Neural cell (in vitro differentiated cells): Measurements from ENCODE around the gene RRP15. TPM values are rescaled to one million over a fixed set of nuclear protein-coding genes. Genes with fewer than 3 reads are reported as not detected.

Experiments used
- H2AFZ ChIP-seq: fragments of 200-600, 300-800 bp; sonication (generic), shearing (Covaris generic); 2 replicates; pipeline ENCODE4 v1.6.0; 2014; ENCODE audit warnings: low read depth, mild to moderate bottlenecking, antibody characterized with exemption, low read length, moderate library complexity
- H3F3A ChIP-seq: fragments of 200-600 bp; shearing (Covaris generic); 2 replicates; pipeline ENCODE4 v1.6.1; 2016; ENCODE audit warnings: mild to moderate bottlenecking, moderate library complexity, mixed read lengths, antibody characterized with exemption, low read length; ENCODE audit not compliant: insufficient read depth, poor library complexity, severe bottlenecking
- H3K27ac ChIP-seq: fragments of 200-600, 300-800 bp; sonication (generic), shearing (Covaris generic); 2 replicates; pipeline ENCODE4 v1.5.1; 2014; ENCODE audit warnings: mild to moderate bottlenecking, low read length, moderate library complexity
- H3K27me3 ChIP-seq: fragments of 300-800, 200-600 bp; sonication (generic), shearing (Covaris generic); 2 replicates; pipeline ENCODE4 v1.6.0; 2014; ENCODE audit warnings: mild to moderate bottlenecking, low read depth, low read length, moderate library complexity; ENCODE audit not compliant: insufficient read depth
- H3K36me3 ChIP-seq: fragments of 300-800, 200-600 bp; sonication (generic), shearing (Covaris generic); 2 replicates; pipeline ENCODE4 v1.5.1; 2014; ENCODE audit warnings: mild to moderate bottlenecking, antibody characterized with exemption, low read length, moderate library complexity; ENCODE audit not compliant: insufficient read depth
- H3K4me2 ChIP-seq: fragments of 300-800, 200-600 bp; sonication (generic), shearing (Covaris generic); 2 replicates; pipeline ENCODE4 v1.6.0; 2014; ENCODE audit warnings: mild to moderate bottlenecking, low read length
- H3K4me3 ChIP-seq: fragments of 300-800, 200-600 bp; sonication (generic), shearing (Covaris generic); 2 replicates; pipeline ENCODE4 v1.5.1; 2014; ENCODE audit warnings: mild to moderate bottlenecking, low read length, moderate library complexity
- H3K79me2 ChIP-seq: fragments of 200-600 bp; shearing (Covaris generic); replicated peaks from 2 replicates; pipeline ENCODE4 v1.6.0; 2014; ENCODE audit warnings: mild to moderate bottlenecking, low read length, moderate library complexity; ENCODE audit not compliant: insufficient read depth
- H3K9ac ChIP-seq: fragments of 300-800, 200-600 bp; sonication (generic), shearing (Covaris generic); 2 replicates; pipeline ENCODE4 v1.6.1; 2016; ENCODE audit warnings: mild to moderate bottlenecking, low read length, mixed read lengths
- H3K9me2 ChIP-seq: fragments of 200-600 bp; shearing (Covaris generic); 2 replicates; pipeline ENCODE4 v1.6.1; 2016; ENCODE audit warnings: mild to moderate bottlenecking, low read length, mixed read lengths; ENCODE audit not compliant: insufficient read depth
- H3K9me3 ChIP-seq: fragments of 200-600, 300-800 bp; sonication (generic), shearing (Covaris generic); 2 replicates; pipeline ENCODE4 v1.6.1; 2016; ENCODE audit warnings: mild to moderate bottlenecking, mixed run types, low read length, moderate library complexity, mixed read lengths
- H4K20me1 ChIP-seq: fragments of 200-600 bp; shearing (Covaris generic); 2 replicates; pipeline ENCODE4 v1.6.1; 2016; ENCODE audit warnings: mild to moderate bottlenecking, mixed run types; ENCODE audit not compliant: insufficient read depth
- EP300 ChIP-seq: fragments of 450-650 bp; conservative IDR thresholded peaks from 2 replicates; pipeline ENCODE4 v1.6.1; 2014; ENCODE audit warnings: antibody characterized with exemption, mild to moderate bottlenecking, moderate library complexity; ENCODE audit not compliant: poor library complexity, severe bottlenecking
- EZH2 ChIP-seq: fragments of 200-600, 300-800 bp; shearing (Covaris generic), sonication (generic); IDR thresholded peaks from 2 replicates; pipeline ENCODE4 v1.6.1; 2014; ENCODE audit warnings: antibody characterized with exemption, low read length, borderline replicate concordance, mild to moderate bottlenecking; ENCODE audit not compliant: insufficient read depth, poor library complexity, severe bottlenecking
- MXI1 ChIP-seq: fragments of 450-650 bp; conservative IDR thresholded peaks from 2 replicates; pipeline ENCODE4 v1.6.1; 2014; ENCODE audit warnings: antibody characterized with exemption, mild to moderate bottlenecking; ENCODE audit not compliant: poor library complexity, severe bottlenecking
- POLR2AphosphoS5 ChIP-seq: IDR thresholded peaks from 2 replicates; pipeline ENCODE4 v1.6.1; 2012
- RAD21 ChIP-seq: fragments of 450-650 bp; conservative IDR thresholded peaks from 2 replicates; pipeline ENCODE4 v1.6.1; 2014; ENCODE audit warnings: antibody characterized with exemption, mild to moderate bottlenecking, moderate library complexity
- SMC3 ChIP-seq: fragments of 450-650 bp; conservative IDR thresholded peaks from 2 replicates; pipeline ENCODE4 v1.6.1; 2014; ENCODE audit warnings: antibody characterized with exemption, mild to moderate bottlenecking, moderate library complexity; ENCODE audit not compliant: poor library complexity
- TAF1 ChIP-seq: IDR thresholded peaks from 2 replicates; pipeline ENCODE4 v1.6.1; 2012; ENCODE audit warnings: low read depth
- polyA plus RNA-seq: library from polyadenylated mRNA; depleted of rRNA; stranded (reverse); fragments of >200 nt; gene quantifications from 2 replicates; pipeline ENCODE4 v1.2.3, GENCODE V29; 2014
- TF ChIP-seq, protein P1 (sequence below): IDR thresholded peaks from 2 replicates; pipeline ENCODE4 v1.6.1; 2012; ENCODE audit warnings: borderline replicate concordance
- TF ChIP-seq, protein P2 (sequence below): fragments of 450-650 bp; IDR thresholded peaks from 2 replicates; pipeline ENCODE4 v1.5.1; 2014; ENCODE audit warnings: antibody characterized with exemption, mild to moderate bottlenecking, moderate library complexity; ENCODE audit not compliant: poor library complexity, severe bottlenecking

The RRP15 gene
- polyA plus RNA-seq, 1 donor from 2014 or later = 5.4 TPM

DNA sequence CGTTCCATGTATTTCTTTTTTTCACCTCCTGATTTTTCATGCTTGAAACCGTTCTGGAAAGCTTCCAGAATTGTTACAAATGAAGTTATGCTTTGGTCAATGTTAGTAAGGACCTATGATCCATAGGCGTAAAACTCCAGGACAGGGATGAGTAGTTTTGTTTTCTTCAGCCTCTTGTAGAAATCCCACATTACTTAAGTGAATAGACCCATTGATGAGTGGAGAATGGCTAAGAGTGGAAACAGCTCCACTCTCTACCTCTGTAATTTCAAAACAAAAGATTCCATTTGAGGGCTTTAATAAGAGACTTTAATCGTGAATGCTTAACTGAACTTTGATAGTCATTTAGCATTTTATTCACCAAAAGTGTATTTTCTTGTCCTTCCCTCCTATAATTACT, 57.0 kb downstream of the RRP15 start:
- no peaks in the 10 kb centered on the region for H3F3A ChIP-seq
- H3K4me3 ChIP-seq = no peak overlapping the region
- no peak overlapping the region for H3K27ac ChIP-seq
- H3K9me2 ChIP-seq = no peaks in the 10 kb centered on the region
- no peaks in the 10 kb centered on the region for H3K36me3 ChIP-seq
- no peaks in the 10 kb centered on the region for H4K20me1 ChIP-seq
- H3K9me3 ChIP-seq = no peaks in the 10 kb centered on the region
- H3K9ac ChIP-seq = no peak overlapping the region
- no peak for TF ChIP-seq RAD21
- no peak for TF ChIP-seq EZH2
- TF ChIP-seq POLR2AphosphoS5 = no peak
- no peak for TF ChIP-seq TAF1
- TF ChIP-seq, protein P1, sequence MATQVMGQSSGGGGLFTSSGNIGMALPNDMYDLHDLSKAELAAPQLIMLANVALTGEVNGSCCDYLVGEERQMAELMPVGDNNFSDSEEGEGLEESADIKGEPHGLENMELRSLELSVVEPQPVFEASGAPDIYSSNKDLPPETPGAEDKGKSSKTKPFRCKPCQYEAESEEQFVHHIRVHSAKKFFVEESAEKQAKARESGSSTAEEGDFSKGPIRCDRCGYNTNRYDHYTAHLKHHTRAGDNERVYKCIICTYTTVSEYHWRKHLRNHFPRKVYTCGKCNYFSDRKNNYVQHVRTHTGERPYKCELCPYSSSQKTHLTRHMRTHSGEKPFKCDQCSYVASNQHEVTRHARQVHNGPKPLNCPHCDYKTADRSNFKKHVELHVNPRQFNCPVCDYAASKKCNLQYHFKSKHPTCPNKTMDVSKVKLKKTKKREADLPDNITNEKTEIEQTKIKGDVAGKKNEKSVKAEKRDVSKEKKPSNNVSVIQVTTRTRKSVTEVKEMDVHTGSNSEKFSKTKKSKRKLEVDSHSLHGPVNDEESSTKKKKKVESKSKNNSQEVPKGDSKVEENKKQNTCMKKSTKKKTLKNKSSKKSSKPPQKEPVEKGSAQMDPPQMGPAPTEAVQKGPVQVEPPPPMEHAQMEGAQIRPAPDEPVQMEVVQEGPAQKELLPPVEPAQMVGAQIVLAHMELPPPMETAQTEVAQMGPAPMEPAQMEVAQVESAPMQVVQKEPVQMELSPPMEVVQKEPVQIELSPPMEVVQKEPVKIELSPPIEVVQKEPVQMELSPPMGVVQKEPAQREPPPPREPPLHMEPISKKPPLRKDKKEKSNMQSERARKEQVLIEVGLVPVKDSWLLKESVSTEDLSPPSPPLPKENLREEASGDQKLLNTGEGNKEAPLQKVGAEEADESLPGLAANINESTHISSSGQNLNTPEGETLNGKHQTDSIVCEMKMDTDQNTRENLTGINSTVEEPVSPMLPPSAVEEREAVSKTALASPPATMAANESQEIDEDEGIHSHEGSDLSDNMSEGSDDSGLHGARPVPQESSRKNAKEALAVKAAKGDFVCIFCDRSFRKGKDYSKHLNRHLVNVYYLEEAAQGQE = no peak
- no peak for TF ChIP-seq MXI1
- no peaks in the 10 kb centered on the region for H3K79me2 ChIP-seq
- peaks cover 18% of the 10 kb centered on the region for H3K27me3 ChIP-seq
- H2AFZ ChIP-seq = no peak overlapping the region
- H3K4me2 ChIP-seq = no peak overlapping the region

DNA sequence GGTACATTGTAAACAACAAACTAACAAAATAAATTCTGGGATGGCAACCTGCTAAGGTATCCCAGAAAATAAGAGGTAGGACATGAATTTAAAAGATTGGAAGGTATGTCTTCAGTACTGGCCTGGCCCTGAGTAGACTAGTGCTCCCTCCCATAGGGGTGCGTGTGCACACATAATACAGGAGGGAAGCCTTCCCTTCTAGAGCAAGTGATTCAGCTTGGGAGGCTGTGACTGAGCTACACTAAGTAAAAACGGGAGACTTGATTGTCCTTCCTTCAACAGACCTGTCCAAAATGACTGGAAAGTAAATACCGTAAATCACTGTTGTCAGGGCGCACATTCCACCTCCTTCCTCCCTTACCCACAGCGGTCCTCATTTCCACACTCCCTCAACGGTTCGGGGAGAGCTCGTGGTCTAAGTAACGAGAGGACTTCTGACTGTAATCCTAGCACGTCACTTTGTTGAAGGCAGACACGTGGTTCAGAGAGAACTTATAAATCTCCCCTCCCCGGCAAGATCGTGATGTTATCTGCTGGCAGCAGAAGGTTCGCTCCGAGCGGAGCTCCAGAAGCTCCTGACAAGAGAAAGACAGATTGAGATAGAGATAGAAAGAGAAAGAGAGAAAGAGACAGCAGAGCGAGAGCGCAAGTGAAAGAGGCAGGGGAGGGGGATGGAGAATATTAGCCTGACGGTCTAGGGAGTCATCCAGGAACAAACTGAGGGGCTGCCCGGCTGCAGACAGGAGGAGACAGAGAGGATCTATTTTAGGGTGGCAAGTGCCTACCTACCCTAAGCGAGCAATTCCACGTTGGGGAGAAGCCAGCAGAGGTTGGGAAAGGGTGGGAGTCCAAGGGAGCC, 60.0 kb downstream of the RRP15 start, which contains the start of gene TGFB2:
TSS of gene TGFB2 (plus strand) at position 523 of the 859 bp plus-strand sequence. CDS start 1,366 bp downstream, outside the sequence.
- peak within 1 kb of the TSS; percentile 53 for H2AFZ ChIP-seq
- H3K79me2 ChIP-seq = no peaks in the 10 kb centered on the region
- H4K20me1 ChIP-seq = no peaks in the 10 kb centered on the region
- no peaks in the 10 kb centered on the region for H3K36me3 ChIP-seq
- H3K27me3 ChIP-seq = peaks cover 27% of the 10 kb centered on the region
- H3K9ac ChIP-seq = peak within 1 kb of the TSS; percentile 66
- H3K4me3 ChIP-seq = peak within 1 kb of the TSS; percentile 79
- H3F3A ChIP-seq = no peaks in the 10 kb centered on the region
- no peaks in the 10 kb centered on the region for H3K9me3 ChIP-seq
- H3K9me2 ChIP-seq = no peaks in the 10 kb centered on the region
- peak within 1 kb of the TSS; percentile 74 for H3K4me2 ChIP-seq
- no peak for TF ChIP-seq EP300
- TF ChIP-seq, protein P1 = no peak
- no peak for TF ChIP-seq MXI1
- no peak for TF ChIP-seq RAD21
- TF ChIP-seq, protein P2, sequence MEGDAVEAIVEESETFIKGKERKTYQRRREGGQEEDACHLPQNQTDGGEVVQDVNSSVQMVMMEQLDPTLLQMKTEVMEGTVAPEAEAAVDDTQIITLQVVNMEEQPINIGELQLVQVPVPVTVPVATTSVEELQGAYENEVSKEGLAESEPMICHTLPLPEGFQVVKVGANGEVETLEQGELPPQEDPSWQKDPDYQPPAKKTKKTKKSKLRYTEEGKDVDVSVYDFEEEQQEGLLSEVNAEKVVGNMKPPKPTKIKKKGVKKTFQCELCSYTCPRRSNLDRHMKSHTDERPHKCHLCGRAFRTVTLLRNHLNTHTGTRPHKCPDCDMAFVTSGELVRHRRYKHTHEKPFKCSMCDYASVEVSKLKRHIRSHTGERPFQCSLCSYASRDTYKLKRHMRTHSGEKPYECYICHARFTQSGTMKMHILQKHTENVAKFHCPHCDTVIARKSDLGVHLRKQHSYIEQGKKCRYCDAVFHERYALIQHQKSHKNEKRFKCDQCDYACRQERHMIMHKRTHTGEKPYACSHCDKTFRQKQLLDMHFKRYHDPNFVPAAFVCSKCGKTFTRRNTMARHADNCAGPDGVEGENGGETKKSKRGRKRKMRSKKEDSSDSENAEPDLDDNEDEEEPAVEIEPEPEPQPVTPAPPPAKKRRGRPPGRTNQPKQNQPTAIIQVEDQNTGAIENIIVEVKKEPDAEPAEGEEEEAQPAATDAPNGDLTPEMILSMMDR = no peak
- no peak for TF ChIP-seq EZH2
- no peak for TF ChIP-seq POLR2AphosphoS5
- no peak for TF ChIP-seq SMC3
- TF ChIP-seq TAF1 = no peak
- H3K27ac ChIP-seq = peak within 1 kb of the TSS; percentile 18
